Measurements from ENCODE around the gene KRT79.

GRCh38 chr12:52788876-52789636, 45.1 kb downstream of the KRT79 start:
- no peak for TF ChIP-seq CTCF (IDR thresholded peaks at IDR 0.05)
- TF ChIP-seq POLR2A (IDR thresholded peaks at IDR 0.05; ENCODE audit: low read depth): no peak
- no peak for TF ChIP-seq EP300 (IDR thresholded peaks at IDR 0.05)
- no peak for TF ChIP-seq POLR2AphosphoS5 (IDR thresholded peaks at IDR 0.05)
